Common myeloid progenitor, CD34-positive (primary cell): ENCODE results near the gene GLG1.
"Not testable (repeated sequence)": the region's sequence is repeated elsewhere in the genome, so short reads cannot be mapped to it uniquely, and the experiment has no call there.

Experiments
- CTCF ChIA-PET: fragments of 350-600 bp; sonication (Branson Sonifier 250); formaldehyde crosslinking; loops from one replicate; lab custom pipeline; 2021; ENCODE audit warnings: antibody characterized with exemption; lab: Charles Lee
- POLR2A ChIA-PET: fragments of 350-600 bp; sonication (Branson Sonifier 250); formaldehyde crosslinking; loops from one replicate; lab custom pipeline; 2021; ENCODE audit warnings: antibody characterized with exemption; lab: Charles Lee
- DNase-seq, 3 donors: peaks; one replicate each; pipeline versions ENCODE4 v3.0.0 to v3.0.0-alpha.2; 2013
- H3K27ac ChIP-seq, 2 experiments: 1 replicate in 1 of 2; 2 replicates in 1 of 2; pipeline ENCODE4 v1.7.0; 2013; ENCODE audit warnings: inconsistent platforms in 2 of 2, low read length in 2 of 2, mild to moderate bottlenecking in 2 of 2, low read depth in 1 of 2, moderate library complexity in 1 of 2; ENCODE audit not compliant: severe bottlenecking in 2 of 2, insufficient read depth in 1 of 2, poor library complexity in 1 of 2
- H3K27me3 ChIP-seq, 5 experiments: replicated peaks in 2 of 5; 1 replicate in 3 of 5; 2 replicates in 2 of 5; pipeline versions ENCODE4 v1.6.1 to v1.7.0; 2013; ENCODE audit warnings: low read length in 4 of 5, mild to moderate bottlenecking in 2 of 5, moderate library complexity in 2 of 5, inconsistent platforms in 1 of 5; ENCODE audit not compliant: insufficient read depth in 5 of 5, control insufficient read depth in 4 of 5
- H3K36me3 ChIP-seq, 4 experiments: 1 replicate in 2 of 4; 2 replicates in 2 of 4; pipeline versions ENCODE4 v1.6.1 to v1.7.0; 2013; ENCODE audit warnings: low read length in 3 of 4, control low read depth in 1 of 4, mild to moderate bottlenecking in 1 of 4; ENCODE audit not compliant: control insufficient read depth in 4 of 4, insufficient read depth in 4 of 4
- H3K4me1 ChIP-seq, 4 experiments: 1 replicate in 3 of 4; 2 replicates in 1 of 4; pipeline versions ENCODE4 v1.6.1 to v1.7.1; 2013; ENCODE audit warnings: low read length in 3 of 4, mild to moderate bottlenecking in 3 of 4, control low read depth in 1 of 4, inconsistent platforms in 1 of 4, moderate library complexity in 1 of 4; ENCODE audit not compliant: control insufficient read depth in 4 of 4, insufficient read depth in 4 of 4; ENCODE audit errors: control extremely low read depth in 1 of 4
- H3K4me3 ChIP-seq, 7 experiments: 1 replicate in 4 of 7; 2 replicates in 3 of 7; pipeline versions ENCODE4 v1.5.1 to v1.7.0; 2013; ENCODE audit warnings: mild to moderate bottlenecking in 7 of 7, low read length in 6 of 7, moderate library complexity in 6 of 7, inconsistent platforms in 2 of 7, low read depth in 2 of 7, control low read depth in 1 of 7; ENCODE audit not compliant: insufficient read depth in 4 of 7, control insufficient read depth in 1 of 7; ENCODE audit errors: extremely low read depth in 1 of 7
- H3K9me3 ChIP-seq, 5 experiments: 1 replicate in 4 of 5; 2 replicates in 1 of 5; pipeline versions ENCODE4 v1.6.1 to v1.7.1; 2013; ENCODE audit warnings: low read length in 4 of 5, mild to moderate bottlenecking in 2 of 5, inconsistent platforms in 1 of 5, low read depth in 1 of 5, moderate library complexity in 1 of 5; ENCODE audit not compliant: control insufficient read depth in 4 of 5, insufficient read depth in 2 of 5; ENCODE audit errors: control extremely low read depth in 1 of 5
- WGBS: methylation state at CpG from one replicate; pipeline ENCODE4 v1.1.5; 2013; ENCODE audit not compliant: insufficient coverage; 5-methylcytosine and 5-hydroxymethylcytosine counted together

The GLG1 gene

GRCh38 chr16:74562117-74562516 lies 44.8 kb downstream of the GLG1 start:
- Histone ChIP-seq H3K4me1 (peaks cover 0 to 11% (median 0%) of the 10 kb centered on the region in 4 experiments), H3K4me3 (no peak overlapping the region), H3K27me3 (no peaks in the 10 kb centered on the region), H3K36me3 (peaks cover 0 to 3% (median 2%) of the 10 kb centered on the region in 4 experiments), H3K27ac (no peak overlapping the region), H3K9me3 (no peaks in the 10 kb centered on the region)
- whole genome bisulfite sequencing = 88% methylated on average over 1 of the region's 1 CpG
- ChIA-PET CTCF (interaction anchor here (1.1 to 1.4 kb wide), 3 partner anchors 16 to 62 kb away, joined by 3 read pairs; no protein-coding TSS in a partner anchor), POLR2A (no interaction called here)
- DNase-seq = no peak

GRCh38 chr16:74561626-74562025 lies 45.3 kb downstream of the GLG1 start:
- CTCF ChIA-PET = interaction anchor here (1.1 to 1.4 kb wide), 2 partner anchors 25 to 63 kb away, joined by 3 read pairs; no protein-coding TSS in a partner anchor
- Histone ChIP-seq H3K27me3 (no peaks in the 10 kb centered on the region), H3K9me3 (no peaks in the 10 kb centered on the region), H3K4me1 (peaks cover 0 to 11% (median 0%) of the 10 kb centered on the region in 4 experiments), H3K36me3 (peaks cover 0 to 3% (median 2%) of the 10 kb centered on the region in 4 experiments), H3K4me3 (no peak overlapping the region), H3K27ac (no peak overlapping the region)
- POLR2A ChIA-PET = no interaction called here
- WGBS = 86% methylated on average over 1 of the region's 2 CpGs
- DNase-seq = no peak

GRCh38 chr16:74560912-74561311 lies 46.0 kb downstream of the GLG1 start:
- POLR2A ChIA-PET = no interaction called here
- Histone ChIP-seq H3K4me1 (peaks cover 0 to 11% (median 0%) of the 10 kb centered on the region in 4 experiments), H3K27me3 (no peaks in the 10 kb centered on the region), H3K9me3 (no peaks in the 10 kb centered on the region), H3K4me3 (no peak overlapping the region), H3K36me3 (peaks cover 0 to 3% (median 2%) of the 10 kb centered on the region in 4 experiments), H3K27ac (no peak overlapping the region)
- WGBS = 100% methylated on average over 3 of the region's 3 CpGs
- CTCF ChIA-PET = interaction anchor here (0.9 kb wide), 1 partner anchor 12 kb away, joined by 3 read pairs; no protein-coding TSS in a partner anchor
- DNase-seq = no peak

- CTCF ChIA-PET = interaction anchor here (0.6 kb wide), 1 partner anchor 283 kb away, joined by 4 read pairs; no protein-coding TSS in a partner anchor
- POLR2A ChIA-PET = interaction anchor here (0.7 kb wide), 1 partner anchor 34 kb away, joined by 3 read pairs; no protein-coding TSS in a partner anchor
- no peak overlapping the region for H3K27ac ChIP-seq
- DNase-seq = no peak
- WGBS = 79% methylated on average over 4 of the region's 4 CpGs
- no peaks in the 10 kb centered on the region for H3K27me3 ChIP-seq
- H3K36me3 ChIP-seq = peaks cover 0 to 3% (median 0%) of the 10 kb centered on the region in 4 experiments
- peaks cover 0 to 7% (median 0%) of the 10 kb centered on the region in 4 experiments for H3K4me1 ChIP-seq
- no peak overlapping the region for H3K4me3 ChIP-seq
- H3K9me3 ChIP-seq = no peaks in the 10 kb centered on the region
Observed at GRCh38 chr16:74558873-74559272, 48.0 kb downstream of the GLG1 start.

GRCh38 chr16:74557275-74557674 lies 49.6 kb downstream of the GLG1 start:
- H3K27me3 ChIP-seq = no peaks in the 10 kb centered on the region
- peaks cover 0 to 3% (median 0%) of the 10 kb centered on the region in 4 experiments for H3K36me3 ChIP-seq
- ChIA-PET CTCF (interaction anchor here (0.6 to 1.0 kb wide), 4 partner anchors 12 to 43 kb away, joined by 3 read pairs; no protein-coding TSS in a partner anchor), POLR2A (interaction anchor here (0.6 kb wide), 1 partner anchor 134 kb away, joined by 3 read pairs; no protein-coding TSS in a partner anchor)
- H3K9me3 ChIP-seq = no peaks in the 10 kb centered on the region
- H3K4me1 ChIP-seq = no peaks in the 10 kb centered on the region
- DNase-seq = no peak
- no peak overlapping the region for H3K27ac ChIP-seq
- no peak overlapping the region for H3K4me3 ChIP-seq
- WGBS = 86% methylated on average over 1 of the region's 1 CpG

- ChIA-PET CTCF (interaction anchor here (0.7 to 1.0 kb wide), 2 partner anchors 12 to 31 kb away, joined by 3 read pairs; no protein-coding TSS in a partner anchor), POLR2A (no interaction called here)
- Histone ChIP-seq H3K9me3 (no peaks in the 10 kb centered on the region), H3K27me3 (no peaks in the 10 kb centered on the region), H3K36me3 (peaks cover 0 to 3% (median 0%) of the 10 kb centered on the region in 4 experiments), H3K4me3 (no peak overlapping the region), H3K27ac (no peak overlapping the region), H3K4me1 (no peaks in the 10 kb centered on the region)
- 100% methylated on average over 1 of the region's 1 CpG for WGBS
- no peak for DNase-seq
Observed at GRCh38 chr16:74556375-74556922, 50.5 kb downstream of the GLG1 start.

GRCh38 chr16:74552357-74552756 lies 54.6 kb downstream of the GLG1 start:
- POLR2A ChIA-PET, H3K9me3 ChIP-seq, CTCF ChIA-PET, H3K4me3 ChIP-seq, H3K36me3 ChIP-seq, DNase-seq, H3K4me1 ChIP-seq, H3K27me3 ChIP-seq, H3K27ac ChIP-seq: not testable (repeated sequence)
- WGBS = 94% methylated on average over 2 of the region's 6 CpGs
